Nephron progenitor cell (in vitro differentiated cells): ENCODE results near the gene PLEKHM3.

Experiments
- DNase-seq: peaks from one replicate; pipeline ENCODE4 v3.0.0; 2021
- H3K27ac Mint-ChIP-seq: 2 replicates; pipeline ENCODE4 v1.8.0; 2021; ENCODE audit warnings: mild to moderate bottlenecking, moderate library complexity, mixed read lengths
- H3K27me3 Mint-ChIP-seq: 2 replicates; pipeline ENCODE4 v1.8.0; 2021; ENCODE audit warnings: mild to moderate bottlenecking, low read depth, mixed read lengths; ENCODE audit not compliant: poor library complexity
- H3K36me3 Mint-ChIP-seq: 2 replicates; pipeline ENCODE4 v1.8.0; 2021; ENCODE audit warnings: low read depth, mixed read lengths
- H3K4me1 Mint-ChIP-seq: 2 replicates; pipeline ENCODE4 v1.8.0; 2021; ENCODE audit warnings: mixed read lengths
- H3K4me3 Mint-ChIP-seq: 2 replicates; pipeline ENCODE4 v1.8.0; 2021; ENCODE audit warnings: mild to moderate bottlenecking, moderate library complexity, mixed read lengths
- H3K9me3 Mint-ChIP-seq: 2 replicates; pipeline ENCODE4 v1.8.0; 2021; ENCODE audit warnings: mild to moderate bottlenecking, moderate library complexity, mixed read lengths
- TF ChIP-seq, protein P1 (sequence below): fragments of 200-600 bp; sonication (generic); IDR thresholded peaks from 2 replicates; pipeline ENCODE4 v1.5.0; 2021; ENCODE audit warnings: antibody characterized with exemption

Gene PLEKHM3

DNA sequence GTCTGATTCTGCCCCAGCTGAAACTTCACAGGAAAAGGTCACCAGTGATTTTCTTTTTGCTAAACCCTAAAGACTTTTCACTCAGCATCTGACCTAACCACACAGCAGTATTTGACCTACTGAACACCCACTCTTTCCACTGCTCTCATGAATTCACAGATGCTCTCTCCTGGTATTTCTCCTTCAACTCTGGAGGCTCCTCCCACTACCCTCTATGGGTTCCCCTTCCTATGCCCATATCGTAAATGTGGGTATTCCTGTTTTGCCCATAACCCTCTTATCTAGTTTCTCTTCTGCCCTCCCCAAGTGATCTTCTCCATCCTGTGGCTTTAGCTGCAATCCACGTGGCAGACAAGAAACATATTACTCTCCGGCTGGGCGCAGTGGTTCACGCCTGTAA lies 7.6 kb downstream of the PLEKHM3 start:
- DNase-seq = no peak
- Mint-ChIP-seq H3K36me3 (no peaks in the 10 kb centered on the region), H3K4me1 (peaks cover 3% of the 10 kb centered on the region), H3K9me3 (no peaks in the 10 kb centered on the region), H3K27ac (peak overlapping the region; percentile 55), H3K27me3 (peaks cover 12% of the 10 kb centered on the region), H3K4me3 (no peak overlapping the region)
- TF ChIP-seq, protein P1, sequence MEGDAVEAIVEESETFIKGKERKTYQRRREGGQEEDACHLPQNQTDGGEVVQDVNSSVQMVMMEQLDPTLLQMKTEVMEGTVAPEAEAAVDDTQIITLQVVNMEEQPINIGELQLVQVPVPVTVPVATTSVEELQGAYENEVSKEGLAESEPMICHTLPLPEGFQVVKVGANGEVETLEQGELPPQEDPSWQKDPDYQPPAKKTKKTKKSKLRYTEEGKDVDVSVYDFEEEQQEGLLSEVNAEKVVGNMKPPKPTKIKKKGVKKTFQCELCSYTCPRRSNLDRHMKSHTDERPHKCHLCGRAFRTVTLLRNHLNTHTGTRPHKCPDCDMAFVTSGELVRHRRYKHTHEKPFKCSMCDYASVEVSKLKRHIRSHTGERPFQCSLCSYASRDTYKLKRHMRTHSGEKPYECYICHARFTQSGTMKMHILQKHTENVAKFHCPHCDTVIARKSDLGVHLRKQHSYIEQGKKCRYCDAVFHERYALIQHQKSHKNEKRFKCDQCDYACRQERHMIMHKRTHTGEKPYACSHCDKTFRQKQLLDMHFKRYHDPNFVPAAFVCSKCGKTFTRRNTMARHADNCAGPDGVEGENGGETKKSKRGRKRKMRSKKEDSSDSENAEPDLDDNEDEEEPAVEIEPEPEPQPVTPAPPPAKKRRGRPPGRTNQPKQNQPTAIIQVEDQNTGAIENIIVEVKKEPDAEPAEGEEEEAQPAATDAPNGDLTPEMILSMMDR = no peak

GRCh38 chr2:208015475-208015874 lies 9.9 kb downstream of the PLEKHM3 start:
- TF ChIP-seq, protein P1 = no peak
- peaks cover 12% of the 10 kb centered on the region for H3K27me3 Mint-ChIP-seq
- H3K27ac Mint-ChIP-seq = no peak overlapping the region
- H3K36me3 Mint-ChIP-seq = no peaks in the 10 kb centered on the region
- no peaks in the 10 kb centered on the region for H3K9me3 Mint-ChIP-seq
- H3K4me1 Mint-ChIP-seq = peaks cover 9% of the 10 kb centered on the region
- no peak overlapping the region for H3K4me3 Mint-ChIP-seq
- DNase-seq = no peak

DNA sequence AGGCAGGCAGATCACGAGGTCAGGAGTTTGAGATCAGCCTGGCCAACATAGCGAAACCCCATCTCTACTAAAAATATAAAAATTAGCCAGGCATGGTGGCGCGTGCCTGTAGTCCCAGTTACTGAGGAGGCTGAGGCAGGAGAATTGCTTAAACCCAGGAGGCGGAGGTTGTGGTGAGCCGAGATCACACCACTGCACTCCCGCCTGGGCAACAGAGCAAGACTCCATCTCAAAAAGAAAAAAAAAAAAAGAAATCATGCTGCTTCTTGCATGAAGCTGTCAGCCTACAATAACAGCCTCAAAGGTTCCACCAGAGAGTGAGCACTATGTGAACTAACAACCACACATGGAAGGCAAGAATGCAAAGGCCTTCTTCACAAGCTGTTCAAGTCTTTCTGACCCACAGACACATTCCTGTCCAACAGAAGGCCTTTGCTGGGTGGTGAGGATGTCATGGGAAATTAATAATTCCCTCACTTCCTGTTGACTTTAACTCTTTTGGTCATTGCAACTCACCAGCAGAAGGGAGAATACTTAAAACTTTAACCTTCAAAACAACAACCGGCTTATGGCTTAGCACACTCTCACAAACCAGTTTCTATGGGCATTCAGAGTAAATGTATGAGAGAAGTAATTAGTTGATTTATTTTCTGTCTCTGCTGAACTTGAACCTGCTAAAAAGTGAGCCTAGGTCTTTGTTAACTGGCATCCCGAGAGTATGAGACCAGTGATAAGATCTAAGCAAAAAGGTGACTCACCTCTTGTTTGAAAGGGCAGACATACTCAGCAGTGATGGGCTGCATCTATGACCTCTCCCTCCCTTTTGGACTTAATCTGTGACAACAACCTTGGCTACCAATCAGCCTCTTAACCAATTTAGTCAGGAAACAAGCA lies 11.8 kb downstream of the PLEKHM3 start:
- Mint-ChIP-seq H3K27ac (peak overlapping the region; percentile 74), H3K36me3 (no peaks in the 10 kb centered on the region), H3K4me1 (peaks cover 9% of the 10 kb centered on the region), H3K9me3 (no peaks in the 10 kb centered on the region), H3K4me3 (no peak overlapping the region), H3K27me3 (peaks cover 3% of the 10 kb centered on the region)
- no peak for DNase-seq
- TF ChIP-seq, protein P1 = no peak

GRCh38 chr2:208012449-208012848 lies 12.9 kb downstream of the PLEKHM3 start:
- Mint-ChIP-seq H3K4me1 (peaks cover 9% of the 10 kb centered on the region), H3K36me3 (no peaks in the 10 kb centered on the region), H3K27ac (peak overlapping the region; percentile 36), H3K9me3 (no peaks in the 10 kb centered on the region), H3K4me3 (no peak overlapping the region), H3K27me3 (no peaks in the 10 kb centered on the region)
- DNase-seq = no peak
- TF ChIP-seq, protein P1 = no peak

- Mint-ChIP-seq H3K27me3 (peaks cover 2% of the 10 kb centered on the region), H3K9me3 (no peaks in the 10 kb centered on the region), H3K36me3 (no peaks in the 10 kb centered on the region), H3K4me1 (peaks cover 9% of the 10 kb centered on the region), H3K4me3 (no peak overlapping the region), H3K27ac (peak overlapping the region; percentile 84)
- TF ChIP-seq, protein P1 = no peak
- DNase-seq = no peak
These were observed 14.8 kb downstream of the PLEKHM3 start for GRCh38 chr2:208010506-208010905.

GRCh38 chr2:208006833-208007232 lies 18.5 kb downstream of the PLEKHM3 start:
- DNase-seq = no peak
- Mint-ChIP-seq H3K9me3 (no peaks in the 10 kb centered on the region), H3K4me1 (no peaks in the 10 kb centered on the region), H3K4me3 (no peak overlapping the region), H3K27ac (no peak overlapping the region), H3K36me3 (peaks cover 1% of the 10 kb centered on the region), H3K27me3 (peaks cover 5% of the 10 kb centered on the region)
- TF ChIP-seq, protein P1 = no peak
